WTC11 (cell line): ENCODE results near the gene CCBE1. TPM values are rescaled to one million over a fixed set of nuclear protein-coding genes. Genes with fewer than 3 reads are reported as not detected.

Source experiments
- ATAC-seq: fragments of 200-7000 bp; cut with Tn5 transposase; 2 replicates; pipeline ENCODE4 v1.10.0; 2021; ENCODE audit warnings: mild to moderate bottlenecking, moderate library complexity
- CTCF ChIA-PET: fragments of 300-600 bp; sonication (Branson Sonifier 250); formaldehyde crosslinking; loops from one replicate; lab custom pipeline; 2021; ENCODE audit warnings: antibody characterized with exemption; lab: Charles Lee
- POLR2A ChIA-PET: fragments of 350-600 bp; sonication (Branson Sonifier 250); formaldehyde crosslinking; loops from one replicate; lab custom pipeline; 2021; ENCODE audit warnings: antibody characterized with exemption; lab: Charles Lee
- DNase-seq: peaks from one replicate; pipeline ENCODE4 v3.0.0; 2021; ENCODE audit warnings: low spot score
- H3K27ac Mint-ChIP-seq: 2 replicates; pipeline ENCODE4 v1.8.0; 2021; ENCODE audit warnings: mixed read lengths
- H3K27me3 Mint-ChIP-seq: 2 replicates; pipeline ENCODE4 v1.8.0; 2021; ENCODE audit warnings: low read depth, mild to moderate bottlenecking, moderate library complexity, mixed read lengths
- H3K36me3 Mint-ChIP-seq: 2 replicates; pipeline ENCODE4 v1.8.0; 2021; ENCODE audit warnings: mixed read lengths
- H3K4me1 Mint-ChIP-seq: 2 replicates; pipeline ENCODE4 v1.8.0; 2022; ENCODE audit warnings: mixed read lengths
- H3K4me3 Mint-ChIP-seq: 2 replicates; pipeline ENCODE4 v1.8.0; 2021; ENCODE audit warnings: mild to moderate bottlenecking, moderate library complexity, mixed read lengths
- H3K9me3 Mint-ChIP-seq: 2 replicates; pipeline ENCODE4 v1.8.0; 2021; ENCODE audit warnings: mixed read lengths
- AR ChIP-seq: fragments of 250-450 bp; sonication (Bioruptor Pico); IDR thresholded peaks from 2 replicates; pipeline ENCODE4 v1.9.0; 2021; ENCODE audit warnings: mild to moderate bottlenecking
- ATF1 ChIP-seq: sonication (generic); formaldehyde crosslinking; IDR thresholded peaks from 2 replicates; pipeline ENCODE4 v1.8.1; 2023; ENCODE audit warnings: mild to moderate bottlenecking, moderate library complexity, missing genetic modification reagents
- ATF3 ChIP-seq: sonication (generic); formaldehyde crosslinking; conservative IDR thresholded peaks from 2 replicates; pipeline ENCODE4 v1.8.1; 2022; ENCODE audit warnings: mild to moderate bottlenecking, missing genetic modification reagents
- ELF4 ChIP-seq: sonication (generic); formaldehyde crosslinking; IDR thresholded peaks from 2 replicates; pipeline ENCODE4 v1.8.1; 2022; ENCODE audit warnings: low read depth, mild to moderate bottlenecking, moderate library complexity, missing genetic modification reagents
- EMX1 ChIP-seq: fragments of 250-450 bp; sonication (Bioruptor Pico); IDR thresholded peaks from 2 replicates; pipeline ENCODE4 v1.8.0; 2021; ENCODE audit warnings: mild to moderate bottlenecking
- FOXJ3 ChIP-seq: sonication (generic); formaldehyde crosslinking; IDR thresholded peaks from 2 replicates; pipeline ENCODE4 v1.9.0; 2021; ENCODE audit warnings: missing genetic modification reagents, mild to moderate bottlenecking, borderline replicate concordance
- GABPB1 ChIP-seq: sonication (generic); formaldehyde crosslinking; IDR thresholded peaks from 2 replicates; pipeline ENCODE4 v1.8.1; 2023; ENCODE audit warnings: mild to moderate bottlenecking, missing genetic modification reagents
- HMGA2 ChIP-seq: fragments of 250-450 bp; sonication (Bioruptor Pico); IDR thresholded peaks from 2 replicates; pipeline ENCODE4 v1.4.0; 2021; ENCODE audit warnings: mild to moderate bottlenecking, moderate library complexity
- JAZF1 ChIP-seq: fragments of 250-450 bp; sonication (Bioruptor Pico); IDR thresholded peaks from 2 replicates; pipeline ENCODE4 v1.9.0; 2021; ENCODE audit warnings: moderate library complexity, mild to moderate bottlenecking, inconsistent platforms
- JUN ChIP-seq: sonication (generic); formaldehyde crosslinking; IDR thresholded peaks from 2 replicates; pipeline ENCODE4 v1.8.0; 2023; ENCODE audit warnings: mild to moderate bottlenecking, missing genetic modification reagents
- KAT7 ChIP-seq: sonication (generic); formaldehyde crosslinking; IDR thresholded peaks from 2 replicates; pipeline ENCODE4 v1.8.1; 2023; ENCODE audit warnings: missing genetic modification reagents, mild to moderate bottlenecking, borderline replicate concordance
- NR1H2 ChIP-seq: sonication (generic); formaldehyde crosslinking; IDR thresholded peaks from 2 replicates; pipeline ENCODE4 v1.9.0; 2021; ENCODE audit warnings: mild to moderate bottlenecking, moderate library complexity, missing genetic modification reagents
- NR3C1 ChIP-seq: sonication (generic); formaldehyde crosslinking; conservative IDR thresholded peaks from 2 replicates; pipeline ENCODE4 v1.8.1; 2023; ENCODE audit warnings: low read depth, mild to moderate bottlenecking, missing genetic modification reagents
- SMAD4 ChIP-seq: sonication (generic); formaldehyde crosslinking; IDR thresholded peaks from 2 replicates; pipeline ENCODE4 v1.8.0; 2022; ENCODE audit warnings: mild to moderate bottlenecking, missing genetic modification reagents
- SOX15 ChIP-seq: fragments of 250-450 bp; sonication (Bioruptor Pico); IDR thresholded peaks from 2 replicates; pipeline ENCODE4 v1.9.0; 2021; ENCODE audit warnings: mild to moderate bottlenecking
- SP1 ChIP-seq: sonication (generic); formaldehyde crosslinking; conservative IDR thresholded peaks from 2 replicates; pipeline ENCODE4 v1.8.1; 2022; ENCODE audit warnings: missing genetic modification reagents
- TCF7 ChIP-seq: sonication (generic); formaldehyde crosslinking; IDR thresholded peaks from 2 replicates; pipeline ENCODE4 v1.8.0; 2022; ENCODE audit warnings: mild to moderate bottlenecking, low read depth, missing genetic modification reagents, moderate library complexity
- USF1 ChIP-seq: sonication (generic); formaldehyde crosslinking; IDR thresholded peaks from 2 replicates; pipeline ENCODE4 v1.8.0; 2022; ENCODE audit warnings: mild to moderate bottlenecking, missing genetic modification reagents
- ZNF121 ChIP-seq: sonication (generic); formaldehyde crosslinking; IDR thresholded peaks from 2 replicates; pipeline ENCODE4 v1.8.0; 2023; ENCODE audit warnings: missing genetic modification reagents
- ZNF219 ChIP-seq: sonication (generic); formaldehyde crosslinking; IDR thresholded peaks from 2 replicates; pipeline ENCODE4 v1.8.0; 2023; ENCODE audit warnings: missing genetic modification reagents, mild to moderate bottlenecking, borderline replicate concordance
- ZNF263 ChIP-seq: sonication (generic); formaldehyde crosslinking; IDR thresholded peaks from 2 replicates; pipeline ENCODE4 v1.8.1; 2022; ENCODE audit warnings: low read depth, mild to moderate bottlenecking, moderate library complexity, missing genetic modification reagents
- ZNF396 ChIP-seq: fragments of 250-450 bp; sonication (Bioruptor Pico); IDR thresholded peaks from 2 replicates; pipeline ENCODE4 v1.8.0; 2021; ENCODE audit warnings: mild to moderate bottlenecking, moderate library complexity, borderline replicate concordance
- ZNF512 ChIP-seq: sonication (generic); formaldehyde crosslinking; IDR thresholded peaks from 2 replicates; pipeline ENCODE4 v1.8.1; 2022; ENCODE audit warnings: missing genetic modification reagents, borderline replicate concordance
- total RNA-seq: library from RNA; stranded (reverse); gene quantifications from 3 replicates; pipeline ENCODE4 v1.2.3, GENCODE V29; 2021
- TF ChIP-seq, protein P1 (sequence below): fragments of 200-600 bp; IDR thresholded peaks from 2 replicates; pipeline ENCODE4 v1.8.0; 2022; ENCODE audit warnings: antibody characterized with exemption
- TF ChIP-seq, protein P2 (sequence below): sonication (generic); formaldehyde crosslinking; IDR thresholded peaks from 2 replicates; pipeline ENCODE4 v1.8.0; 2023; ENCODE audit warnings: missing genetic modification reagents, mild to moderate bottlenecking, borderline replicate concordance

The CCBE1 gene
- total RNA-seq, 1 experiment from 2014 or later, result 9.7 TPM

- TF ChIP-seq NR1H2 (no peak), TCF7 (no peak), SP1 (CRISPR knock-in tag) (no peak), JUN (CRISPR knock-in tag) (no peak), JAZF1 (CRISPR knock-in tag) (no peak), EMX1 (CRISPR knock-in tag) (no peak)
- TF ChIP-seq, protein P1, sequence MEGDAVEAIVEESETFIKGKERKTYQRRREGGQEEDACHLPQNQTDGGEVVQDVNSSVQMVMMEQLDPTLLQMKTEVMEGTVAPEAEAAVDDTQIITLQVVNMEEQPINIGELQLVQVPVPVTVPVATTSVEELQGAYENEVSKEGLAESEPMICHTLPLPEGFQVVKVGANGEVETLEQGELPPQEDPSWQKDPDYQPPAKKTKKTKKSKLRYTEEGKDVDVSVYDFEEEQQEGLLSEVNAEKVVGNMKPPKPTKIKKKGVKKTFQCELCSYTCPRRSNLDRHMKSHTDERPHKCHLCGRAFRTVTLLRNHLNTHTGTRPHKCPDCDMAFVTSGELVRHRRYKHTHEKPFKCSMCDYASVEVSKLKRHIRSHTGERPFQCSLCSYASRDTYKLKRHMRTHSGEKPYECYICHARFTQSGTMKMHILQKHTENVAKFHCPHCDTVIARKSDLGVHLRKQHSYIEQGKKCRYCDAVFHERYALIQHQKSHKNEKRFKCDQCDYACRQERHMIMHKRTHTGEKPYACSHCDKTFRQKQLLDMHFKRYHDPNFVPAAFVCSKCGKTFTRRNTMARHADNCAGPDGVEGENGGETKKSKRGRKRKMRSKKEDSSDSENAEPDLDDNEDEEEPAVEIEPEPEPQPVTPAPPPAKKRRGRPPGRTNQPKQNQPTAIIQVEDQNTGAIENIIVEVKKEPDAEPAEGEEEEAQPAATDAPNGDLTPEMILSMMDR, result no peak
These were observed 274.0 kb downstream of the CCBE1 start (continued) for GRCh38 chr18:59423259-59423658.

- Mint-ChIP-seq H3K27ac (no peak overlapping the region), H3K4me1 (no peaks in the 10 kb centered on the region), H3K9me3 (peaks cover 12% of the 10 kb centered on the region), H3K4me3 (no peak overlapping the region), H3K36me3 (no peaks in the 10 kb centered on the region), H3K27me3 (peaks cover 13% of the 10 kb centered on the region)
- TF ChIP-seq SOX15 (CRISPR knock-in tag) (no peak), ATF1 (CRISPR knock-in tag) (no peak)
- DNase-seq, result no peak
- no peak for ATAC-seq
- ChIA-PET POLR2A (no interaction called here), CTCF (no interaction called here)
These were observed 277.0 kb downstream of the CCBE1 start for GRCh38 chr18:59420244-59420643.

DNA sequence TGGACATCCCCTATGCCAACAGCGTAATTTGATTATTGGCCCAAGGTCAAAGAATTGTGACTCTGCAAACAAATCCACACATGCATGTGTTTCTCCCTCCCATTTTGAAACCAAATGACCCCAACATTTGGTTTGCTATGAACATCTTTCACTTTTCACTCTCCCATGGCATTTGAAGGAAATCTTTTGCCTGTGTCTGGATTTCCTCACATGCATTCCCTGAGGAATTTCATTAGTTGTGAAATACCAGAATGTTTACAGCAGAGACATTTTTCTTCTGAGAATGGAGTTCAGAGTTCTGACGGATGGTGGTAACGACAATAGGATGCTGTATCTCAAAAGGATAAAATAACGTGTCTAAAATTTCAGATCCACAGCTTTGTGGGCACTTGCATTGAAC is 277.8 kb downstream of the CCBE1 start:
- POLR2A ChIA-PET, result no interaction called here
- Mint-ChIP-seq H3K4me3 (no peak overlapping the region), H3K9me3 (peaks cover 12% of the 10 kb centered on the region), H3K36me3 (no peaks in the 10 kb centered on the region), H3K27me3 (peaks cover 13% of the 10 kb centered on the region), H3K4me1 (no peaks in the 10 kb centered on the region), H3K27ac (no peak overlapping the region)
- ATAC-seq (no peak), DNase-seq (no peak)
- CTCF ChIA-PET, result no interaction called here
- TF ChIP-seq USF1 (CRISPR knock-in tag) (no peak), ZNF219 (CRISPR knock-in tag) (no peak), ZNF263 (CRISPR knock-in tag) (no peak), ZNF396 (CRISPR knock-in tag) (no peak), GABPB1 (CRISPR knock-in tag) (no peak), ATF3 (CRISPR knock-in tag) (no peak), KAT7 (CRISPR knock-in tag) (no peak), ZNF512 (CRISPR knock-in tag) (no peak), FOXJ3 (CRISPR knock-in tag) (no peak), SMAD4 (CRISPR knock-in tag) (no peak), ZNF121 (CRISPR knock-in tag) (no peak), ELF4 (CRISPR knock-in tag) (no peak), HMGA2 (CRISPR knock-in tag) (no peak), NR3C1 (no peak), AR (CRISPR knock-in tag) (no peak), EMX1 (CRISPR knock-in tag) (no peak), JUN (CRISPR knock-in tag) (no peak)
- TF ChIP-seq, protein P2, sequence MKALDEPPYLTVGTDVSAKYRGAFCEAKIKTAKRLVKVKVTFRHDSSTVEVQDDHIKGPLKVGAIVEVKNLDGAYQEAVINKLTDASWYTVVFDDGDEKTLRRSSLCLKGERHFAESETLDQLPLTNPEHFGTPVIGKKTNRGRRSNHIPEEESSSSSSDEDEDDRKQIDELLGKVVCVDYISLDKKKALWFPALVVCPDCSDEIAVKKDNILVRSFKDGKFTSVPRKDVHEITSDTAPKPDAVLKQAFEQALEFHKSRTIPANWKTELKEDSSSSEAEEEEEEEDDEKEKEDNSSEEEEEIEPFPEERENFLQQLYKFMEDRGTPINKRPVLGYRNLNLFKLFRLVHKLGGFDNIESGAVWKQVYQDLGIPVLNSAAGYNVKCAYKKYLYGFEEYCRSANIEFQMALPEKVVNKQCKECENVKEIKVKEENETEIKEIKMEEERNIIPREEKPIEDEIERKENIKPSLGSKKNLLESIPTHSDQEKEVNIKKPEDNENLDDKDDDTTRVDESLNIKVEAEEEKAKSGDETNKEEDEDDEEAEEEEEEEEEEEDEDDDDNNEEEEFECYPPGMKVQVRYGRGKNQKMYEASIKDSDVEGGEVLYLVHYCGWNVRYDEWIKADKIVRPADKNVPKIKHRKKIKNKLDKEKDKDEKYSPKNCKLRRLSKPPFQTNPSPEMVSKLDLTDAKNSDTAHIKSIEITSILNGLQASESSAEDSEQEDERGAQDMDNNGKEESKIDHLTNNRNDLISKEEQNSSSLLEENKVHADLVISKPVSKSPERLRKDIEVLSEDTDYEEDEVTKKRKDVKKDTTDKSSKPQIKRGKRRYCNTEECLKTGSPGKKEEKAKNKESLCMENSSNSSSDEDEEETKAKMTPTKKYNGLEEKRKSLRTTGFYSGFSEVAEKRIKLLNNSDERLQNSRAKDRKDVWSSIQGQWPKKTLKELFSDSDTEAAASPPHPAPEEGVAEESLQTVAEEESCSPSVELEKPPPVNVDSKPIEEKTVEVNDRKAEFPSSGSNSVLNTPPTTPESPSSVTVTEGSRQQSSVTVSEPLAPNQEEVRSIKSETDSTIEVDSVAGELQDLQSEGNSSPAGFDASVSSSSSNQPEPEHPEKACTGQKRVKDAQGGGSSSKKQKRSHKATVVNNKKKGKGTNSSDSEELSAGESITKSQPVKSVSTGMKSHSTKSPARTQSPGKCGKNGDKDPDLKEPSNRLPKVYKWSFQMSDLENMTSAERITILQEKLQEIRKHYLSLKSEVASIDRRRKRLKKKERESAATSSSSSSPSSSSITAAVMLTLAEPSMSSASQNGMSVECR, result no peak
